ENCODE measurements around the gene SLC2A2.

GRCh38 chr3:171068658-171069057, 42.1 kb upstream of the SLC2A2 start:
- no peak for TF ChIP-seq EZH2 (IDR thresholded peaks at IDR 0.05; ENCODE audit: insufficient read depth, poor library complexity, severe bottlenecking)
- TF ChIP-seq EZH2phosphoT487 (IDR thresholded peaks at IDR 0.05; ENCODE audit: insufficient read depth, low read depth): no peak

All from GM23248 (cell line).